ENCODE measurements around the gene BTBD1.

Gene BTBD1

GRCh38 chr15:83112233-83112955 is 45.3 kb upstream of the BTBD1 start:
- DNase-seq (ENCODE audit: low spot score) = no peak
- no peak overlapping the region for H3K27ac ChIP-seq
- TF ChIP-seq CTCF (conservative IDR thresholded peaks at IDR 0.05; ENCODE audit: low read depth) = no peak
- ChIA-PET POLR2A (ENCODE audit: low non-redundant PET) (no interaction called here), CTCF (no interaction called here)

DNA sequence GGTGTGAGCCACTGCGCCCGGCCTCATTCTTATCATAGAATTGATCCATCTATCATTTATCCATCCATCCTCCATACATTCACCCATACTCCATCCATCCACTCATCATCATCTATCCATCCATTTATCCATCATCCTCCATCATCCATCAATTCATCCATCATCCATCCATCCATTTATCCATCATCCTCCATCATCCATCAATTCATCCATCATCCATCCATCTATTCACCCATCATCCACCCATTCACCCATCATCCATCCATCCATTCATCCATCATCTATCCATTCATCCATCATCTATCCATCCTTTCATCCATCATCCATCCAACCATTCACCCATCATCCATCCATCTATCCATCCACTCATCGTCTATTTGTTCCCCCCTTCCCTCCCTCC is 44.1 kb upstream of the BTBD1 start:
- POLR2A ChIA-PET (ENCODE audit: low non-redundant PET) = no interaction called here
- CTCF ChIA-PET = no interaction called here
- H3K27ac ChIP-seq = no peak overlapping the region
- DNase-seq (ENCODE audit: low spot score) = no peak
- no peak for TF ChIP-seq CTCF (conservative IDR thresholded peaks at IDR 0.05; ENCODE audit: low read depth)

GRCh38 chr15:83110381-83110780 is 43.3 kb upstream of the BTBD1 start:
- ChIA-PET POLR2A (ENCODE audit: low non-redundant PET) (no interaction called here), CTCF (interaction anchor here (0.6 kb wide), 1 partner anchor 477 kb away, joined by 3 read pairs; no protein-coding TSS in a partner anchor)
- TF ChIP-seq CTCF (conservative IDR thresholded peaks at IDR 0.05; ENCODE audit: low read depth) = no peak
- H3K27ac ChIP-seq = no peak overlapping the region
- no peak for DNase-seq (ENCODE audit: low spot score)

DNA sequence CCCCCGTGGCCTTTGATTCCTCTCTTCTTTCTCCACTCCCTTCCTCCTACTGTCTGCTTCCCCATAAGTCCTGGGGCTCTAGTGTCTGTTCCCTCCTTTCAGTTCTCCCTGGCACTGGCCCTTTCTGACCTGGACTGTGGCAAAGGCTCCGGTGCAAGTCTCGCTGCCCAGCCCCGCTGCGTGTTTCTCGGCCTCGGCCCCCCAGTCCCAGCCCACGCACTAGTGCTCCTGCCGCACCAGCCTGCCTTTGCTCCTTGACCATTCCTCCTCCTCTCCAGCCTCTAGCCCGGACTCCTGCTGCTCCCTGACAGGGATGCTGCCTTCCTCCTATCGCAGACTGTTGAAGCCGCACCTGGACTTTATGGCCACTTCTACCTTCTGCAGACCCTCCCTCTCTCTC is 42.5 kb upstream of the BTBD1 start:
- TF ChIP-seq CTCF (conservative IDR thresholded peaks at IDR 0.05; ENCODE audit: low read depth) = no peak
- ChIA-PET POLR2A (ENCODE audit: low non-redundant PET) (no interaction called here), CTCF (no interaction called here)
- H3K27ac ChIP-seq = no peak overlapping the region
- no peak for DNase-seq (ENCODE audit: low spot score)

DNA sequence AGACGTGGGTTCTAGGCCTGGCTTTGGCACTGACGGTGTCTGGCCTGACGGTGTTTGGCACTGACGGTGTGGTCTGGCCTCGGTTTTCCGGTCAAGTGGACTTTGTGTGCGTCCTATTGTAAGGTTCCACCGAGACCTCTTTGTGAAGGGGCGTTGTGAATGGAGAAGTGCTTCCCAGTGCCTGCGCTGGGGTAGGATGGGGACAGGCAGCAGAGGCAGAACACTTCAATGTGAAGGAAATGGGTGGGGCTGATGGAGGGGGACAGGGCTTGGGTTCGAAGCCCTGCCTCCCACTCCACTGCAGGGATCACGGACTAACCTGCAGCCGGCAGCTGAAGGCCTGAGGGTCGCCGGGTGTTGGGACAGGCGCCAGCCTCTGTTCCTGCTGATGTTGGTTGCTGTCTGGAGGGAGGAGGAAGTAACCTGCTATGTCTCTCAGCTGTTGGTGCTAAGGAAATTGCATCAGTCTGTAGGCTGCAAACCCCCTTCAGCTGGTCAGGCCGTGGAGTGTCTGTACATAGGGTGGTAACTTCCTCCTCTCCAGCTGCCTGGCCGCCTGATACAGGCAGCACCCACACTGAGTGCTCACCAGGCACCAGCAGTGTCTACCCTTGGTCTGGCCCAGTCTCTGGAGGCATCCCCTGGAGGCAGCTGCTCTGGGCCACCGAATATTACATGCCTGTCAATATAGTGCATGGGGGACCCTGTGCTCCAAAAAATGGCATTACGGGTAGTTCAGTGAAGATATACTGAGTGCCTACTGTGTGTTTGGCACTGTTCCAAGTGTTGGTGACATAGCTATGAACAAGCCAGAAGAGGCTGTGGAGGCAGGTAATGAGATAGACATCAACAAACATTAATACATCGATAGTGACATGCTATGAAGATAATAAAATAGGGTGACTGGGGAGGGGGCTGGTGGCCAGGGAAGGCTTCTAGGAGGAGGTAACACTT is 41.5 kb upstream of the BTBD1 start:
- no peak for TF ChIP-seq CTCF (conservative IDR thresholded peaks at IDR 0.05; ENCODE audit: low read depth)
- CTCF ChIA-PET = interaction anchor here (0.6 kb wide), 1 partner anchor 65 kb away, joined by 3 read pairs; no protein-coding TSS in a partner anchor
- POLR2A ChIA-PET (ENCODE audit: low non-redundant PET) = no interaction called here
- H3K27ac ChIP-seq = no peak overlapping the region
- DNase-seq (ENCODE audit: low spot score) = no peak

DNA sequence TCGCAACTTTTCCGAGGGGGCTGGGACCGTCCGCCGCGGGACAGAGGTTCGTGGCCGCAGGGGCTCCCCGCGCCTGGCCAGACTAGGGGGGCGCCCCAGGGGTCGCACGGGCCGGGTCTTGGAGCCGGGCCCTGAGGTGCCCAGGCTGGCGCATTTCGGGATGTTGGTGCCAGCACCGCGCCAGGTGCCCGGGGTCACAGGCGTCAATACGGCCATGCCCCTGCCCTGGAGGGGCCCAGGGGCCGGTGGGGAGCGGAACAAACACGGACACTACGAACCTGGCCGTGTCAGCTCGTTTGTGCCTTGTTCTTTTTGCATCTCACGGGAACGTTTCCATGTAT is 40.8 kb upstream of the BTBD1 start:
- TF ChIP-seq CTCF (conservative IDR thresholded peaks at IDR 0.05; ENCODE audit: low read depth) = no peak
- no peak overlapping the region for H3K27ac ChIP-seq
- POLR2A ChIA-PET (ENCODE audit: low non-redundant PET) = no interaction called here
- DNase-seq (ENCODE audit: low spot score) = no peak
- CTCF ChIA-PET = interaction anchor here (0.6 kb wide), 2 partner anchors 66 to 1820 kb away, joined by 3 read pairs; no protein-coding TSS in a partner anchor
